GM18907 (cell line): ENCODE measurements around the gene ROCK2.
A peak's percentile ranks its signal among the peaks of the same experiment; 100 is the strongest.

Source experiments
- ATAC-seq: cut with Tn5 transposase; IDR thresholded peaks from one replicate; pipeline ENCODE4 v1.9.1; 2021; ENCODE audit warnings: mild to moderate bottlenecking, moderate library complexity; ENCODE audit not compliant: unreplicated experiment

The ROCK2 gene

DNA sequence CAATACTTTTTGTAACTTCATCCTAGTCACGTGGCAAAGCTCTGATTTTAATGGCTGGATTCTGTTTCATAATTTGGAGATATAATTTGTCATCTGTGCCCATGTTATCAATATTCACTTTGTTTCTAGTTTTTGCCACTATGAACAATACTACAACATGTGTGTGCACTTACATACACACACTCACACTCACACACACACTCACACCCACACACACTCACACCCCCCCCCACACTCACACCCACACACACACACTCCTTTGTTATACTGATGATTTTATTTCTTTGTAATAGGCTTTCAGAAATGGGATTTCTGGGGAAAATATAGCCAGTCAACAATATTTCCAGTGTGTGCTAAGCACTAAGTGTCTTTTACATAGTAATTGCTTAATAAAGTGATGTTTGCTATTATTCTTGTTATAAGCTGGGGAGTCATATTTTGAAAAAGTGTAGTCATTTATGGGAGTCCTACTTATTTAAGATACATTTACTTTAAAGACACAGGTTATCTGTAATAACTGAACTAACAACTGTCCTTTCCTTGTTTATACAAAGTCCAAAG is 22.8 kb upstream of the ROCK2 start:
- no peak for ATAC-seq

DNA sequence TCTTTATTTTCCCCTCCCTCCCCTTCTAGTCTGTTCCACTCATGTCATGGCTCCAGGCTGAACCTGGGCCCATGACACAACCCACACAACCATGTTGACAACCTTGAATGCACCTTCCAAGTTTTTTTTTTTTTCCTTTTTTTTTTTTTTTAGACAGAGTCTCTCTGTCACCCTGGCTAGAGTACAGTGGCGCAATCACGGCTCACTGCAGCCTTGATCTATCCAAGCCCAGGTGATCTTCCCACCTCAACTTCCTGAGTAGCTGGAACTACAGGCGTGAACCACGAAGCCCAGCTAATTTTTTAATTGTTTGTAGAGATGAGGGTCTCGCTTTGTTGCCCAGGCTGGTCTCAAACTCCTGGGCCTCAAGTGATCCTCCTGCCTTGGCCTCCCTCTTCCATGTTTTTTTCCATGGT is 21.9 kb upstream of the ROCK2 start:
- ATAC-seq, result no peak

DNA sequence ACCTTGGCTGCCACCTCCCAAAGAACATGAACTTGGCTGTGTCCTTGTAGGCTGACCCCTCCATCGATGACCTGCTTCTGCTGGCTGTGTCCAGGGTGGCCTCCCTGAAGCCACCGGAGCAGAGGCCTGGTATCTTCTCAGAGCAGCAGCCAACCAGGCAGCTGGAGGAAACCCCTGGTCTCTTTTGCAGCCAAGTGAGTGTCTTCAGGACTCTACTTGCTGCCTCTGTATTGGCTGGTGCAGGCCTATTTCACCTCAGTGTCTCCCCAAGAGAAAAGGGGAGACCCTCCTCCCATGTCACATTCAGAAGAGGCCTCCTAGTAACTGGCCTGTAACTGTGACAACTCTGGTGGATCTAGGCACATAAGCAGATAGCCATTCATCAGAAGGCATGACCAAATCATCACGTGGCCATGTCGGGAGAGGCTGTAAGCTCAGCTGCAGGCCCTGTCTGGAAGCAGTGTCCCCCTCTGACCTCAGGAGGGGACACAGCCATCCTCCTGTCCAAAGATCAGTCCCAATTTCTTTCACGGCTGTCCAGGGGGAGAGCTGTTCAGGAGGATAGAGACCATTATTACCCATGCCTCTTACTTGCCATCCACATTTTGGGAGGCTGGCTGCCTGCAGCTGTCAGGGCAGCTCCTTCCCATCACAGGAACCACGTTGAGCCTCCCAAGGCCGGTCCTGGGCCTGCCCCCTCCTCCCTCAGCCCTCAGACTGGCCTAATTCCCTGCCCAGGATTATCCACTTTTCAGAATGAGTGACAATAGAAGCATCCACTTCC is 20.9 kb upstream of the ROCK2 start:
- no peak for ATAC-seq

DNA sequence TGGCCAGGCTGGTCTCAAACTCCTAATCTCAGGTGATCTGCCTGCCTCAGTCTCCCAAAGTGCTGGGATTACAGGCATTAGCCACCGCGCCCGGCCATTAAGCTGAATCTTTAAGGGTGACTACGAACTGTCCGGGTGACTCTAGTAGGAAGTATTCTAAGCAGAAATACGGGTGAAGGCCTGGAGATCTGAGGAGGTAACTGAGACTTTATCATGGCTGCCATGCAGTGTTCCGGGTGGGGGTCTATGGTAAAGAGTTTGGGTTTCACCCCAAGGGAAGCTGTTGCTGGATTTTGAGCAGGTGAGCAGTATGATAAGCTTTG is 20.1 kb upstream of the ROCK2 start:
- ATAC-seq, result no peak

DNA sequence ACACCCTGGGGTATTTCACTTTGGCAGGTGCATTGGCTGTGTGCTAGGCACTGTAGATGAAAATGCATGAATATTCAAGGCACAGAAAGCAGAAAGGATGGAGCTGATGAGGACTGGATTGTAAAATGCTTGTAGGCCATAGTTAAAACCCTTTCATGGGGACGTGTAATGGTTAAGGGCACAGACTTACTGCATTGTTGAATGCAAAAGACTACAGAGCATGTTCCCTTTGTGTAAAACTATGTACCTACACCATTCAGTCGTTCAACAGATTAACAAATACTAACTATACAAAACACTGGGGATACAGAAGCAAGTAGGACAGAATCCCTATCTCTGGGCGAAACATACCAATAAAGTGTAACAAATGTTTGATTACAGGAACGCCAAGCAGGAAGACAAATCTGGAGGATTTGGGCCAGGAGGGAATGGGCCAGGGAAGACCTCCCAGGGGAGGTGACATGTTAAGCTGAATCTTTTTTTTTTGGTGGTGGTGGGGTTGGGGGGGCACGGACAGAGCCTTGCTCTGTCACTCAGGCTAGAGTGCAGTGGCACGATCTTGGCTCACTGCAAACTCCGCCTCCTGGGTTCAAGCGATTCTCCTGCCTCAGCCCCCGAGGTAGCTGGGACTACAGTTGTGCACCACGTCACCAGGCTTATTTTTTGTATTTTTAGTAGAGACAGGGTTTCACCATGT is 19.6 kb upstream of the ROCK2 start:
- no peak for ATAC-seq

DNA sequence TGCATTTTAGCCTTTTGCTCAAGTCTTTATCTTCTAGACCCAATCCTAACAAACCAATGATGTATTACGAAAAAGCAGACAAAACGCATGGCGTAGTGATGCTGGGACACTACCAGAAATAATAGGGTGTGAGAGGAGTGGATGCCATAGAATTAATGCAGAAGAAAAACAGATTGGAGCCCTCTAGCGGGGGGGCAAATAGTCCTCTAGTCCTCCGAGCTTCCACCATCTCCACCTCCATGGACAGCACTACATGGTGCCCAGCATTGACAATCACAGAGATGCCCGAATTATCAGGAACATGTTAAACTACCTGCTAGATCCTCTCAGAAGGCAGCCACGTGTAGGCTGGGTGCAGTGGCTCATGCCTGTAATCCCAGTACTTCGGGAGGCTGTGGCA is 15.4 kb upstream of the ROCK2 start:
- no peak for ATAC-seq

DNA sequence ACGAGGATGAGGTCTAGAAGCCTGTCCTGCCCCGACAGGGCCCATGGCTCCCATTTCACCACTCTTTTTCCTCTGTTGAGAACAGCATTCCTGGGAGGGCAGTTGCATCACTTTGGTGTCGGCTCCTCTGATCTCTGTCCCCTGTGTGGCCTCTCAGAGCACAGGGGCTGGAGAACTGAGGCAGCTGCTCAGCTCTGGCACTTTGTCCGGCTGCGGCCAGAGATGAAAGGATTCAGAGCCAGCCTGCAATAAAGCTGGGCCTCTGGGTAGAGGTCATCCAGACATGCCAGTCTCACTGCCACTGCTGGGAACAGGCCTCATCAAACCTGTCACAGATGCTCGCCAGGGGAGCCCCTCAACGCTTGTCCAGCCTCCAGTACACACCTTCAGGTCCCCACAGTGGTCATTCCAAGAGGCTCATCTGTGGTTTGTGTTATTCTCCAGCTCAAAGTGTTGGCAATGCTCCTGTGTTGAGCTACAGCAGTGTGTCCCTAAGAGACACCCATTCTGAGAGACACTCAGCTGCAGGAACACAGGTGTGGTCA is 13.1 kb upstream of the ROCK2 start:
- no peak for ATAC-seq

DNA sequence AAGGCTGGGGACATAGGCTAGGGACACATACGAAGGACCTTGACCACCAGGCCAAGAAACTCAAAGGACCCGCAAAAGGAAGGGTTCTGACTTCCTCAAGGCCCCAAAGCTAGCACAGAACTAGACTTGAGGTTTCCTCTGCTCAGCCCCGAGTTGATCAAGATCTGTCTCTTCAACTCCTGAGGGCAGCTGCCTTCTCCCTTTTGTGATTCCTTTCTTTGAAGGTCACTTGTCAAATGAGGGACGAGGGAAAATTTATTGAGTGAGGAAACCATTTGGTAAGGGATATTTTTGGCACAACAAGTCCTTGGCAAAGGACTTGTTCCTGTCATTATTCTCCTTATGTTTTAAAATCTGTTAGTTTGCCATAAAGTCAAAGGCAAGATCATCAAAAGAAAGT is 12.3 kb upstream of the ROCK2 start:
- ATAC-seq, result no peak

DNA sequence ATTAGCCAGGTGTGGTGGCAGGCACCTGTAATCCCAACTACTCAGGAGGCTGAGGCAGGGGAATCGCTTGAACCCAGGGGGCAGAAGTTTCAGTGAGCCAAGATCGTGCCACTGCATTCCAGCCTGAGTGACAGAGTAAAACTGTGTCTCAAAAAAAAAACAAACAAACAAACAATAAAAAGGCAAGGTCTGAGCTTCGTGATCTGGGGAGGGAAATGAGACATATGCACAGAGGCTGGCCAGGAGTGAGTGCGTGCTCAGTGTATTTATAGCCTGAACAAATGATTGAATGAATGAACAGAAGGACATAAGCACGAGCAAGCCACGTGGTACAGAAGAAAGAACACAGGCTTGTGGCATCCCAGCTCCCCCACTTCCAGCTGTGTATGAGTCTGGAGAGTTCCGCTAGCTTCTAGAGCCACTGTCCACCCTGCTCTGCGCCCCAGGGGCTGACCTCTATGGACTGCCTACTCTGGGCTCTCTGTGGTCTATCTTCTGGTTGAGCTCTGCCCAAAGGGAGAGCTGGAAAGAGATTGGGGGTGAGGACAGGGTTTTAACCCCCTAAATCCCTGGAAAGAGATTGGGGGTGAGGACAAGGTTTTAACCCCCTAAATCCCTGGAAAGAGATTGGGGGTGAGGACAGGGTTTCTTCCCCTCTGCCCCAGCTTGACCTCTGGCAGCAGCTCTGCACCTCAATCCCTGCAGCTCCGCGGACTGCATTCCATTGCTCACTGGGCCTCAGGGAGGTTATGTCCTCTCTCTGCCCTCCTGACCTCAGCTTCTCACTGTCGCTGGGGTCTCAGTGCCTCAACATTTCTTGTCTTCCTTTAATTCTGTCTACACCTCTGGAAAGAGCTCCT is 11.0 kb upstream of the ROCK2 start:
- ATAC-seq, result no peak

DNA sequence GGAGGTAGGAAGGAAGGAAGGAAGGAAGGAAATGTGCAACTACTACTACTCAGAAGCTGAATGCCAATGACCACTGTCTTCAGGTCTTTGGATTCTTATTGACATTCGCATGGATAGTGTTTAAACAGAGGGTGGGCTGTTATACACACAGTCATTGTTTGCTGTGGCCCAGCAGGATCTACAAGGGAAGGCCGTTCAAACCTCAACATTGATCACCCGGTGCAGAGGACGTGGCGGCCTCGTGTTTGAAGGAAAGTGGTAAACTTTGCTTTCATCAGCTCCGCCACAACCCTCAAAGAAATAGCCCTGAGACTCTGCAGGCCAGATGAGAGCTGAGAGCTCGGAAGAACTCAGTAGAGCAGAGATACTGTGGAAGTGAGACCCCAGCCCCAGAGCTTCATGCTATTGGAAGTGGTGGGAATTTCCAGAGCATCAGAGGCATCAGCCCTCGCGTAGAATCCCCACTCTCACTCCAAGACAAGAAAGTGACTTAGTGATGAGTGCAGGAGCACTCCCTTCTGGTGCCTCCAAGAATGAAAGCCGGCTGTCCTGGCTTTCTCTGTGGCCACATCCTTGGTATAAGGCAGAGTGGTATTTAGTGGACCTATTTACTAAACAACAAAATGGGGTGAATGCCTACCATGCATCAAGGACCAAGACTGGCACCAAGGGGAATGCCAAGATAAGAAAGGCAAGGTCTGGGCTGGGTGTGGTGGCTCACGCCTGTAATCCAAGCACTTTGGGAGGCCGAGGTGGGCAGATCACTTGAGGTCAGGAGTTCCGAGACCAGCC is 10.1 kb upstream of the ROCK2 start:
- no peak for ATAC-seq

DNA sequence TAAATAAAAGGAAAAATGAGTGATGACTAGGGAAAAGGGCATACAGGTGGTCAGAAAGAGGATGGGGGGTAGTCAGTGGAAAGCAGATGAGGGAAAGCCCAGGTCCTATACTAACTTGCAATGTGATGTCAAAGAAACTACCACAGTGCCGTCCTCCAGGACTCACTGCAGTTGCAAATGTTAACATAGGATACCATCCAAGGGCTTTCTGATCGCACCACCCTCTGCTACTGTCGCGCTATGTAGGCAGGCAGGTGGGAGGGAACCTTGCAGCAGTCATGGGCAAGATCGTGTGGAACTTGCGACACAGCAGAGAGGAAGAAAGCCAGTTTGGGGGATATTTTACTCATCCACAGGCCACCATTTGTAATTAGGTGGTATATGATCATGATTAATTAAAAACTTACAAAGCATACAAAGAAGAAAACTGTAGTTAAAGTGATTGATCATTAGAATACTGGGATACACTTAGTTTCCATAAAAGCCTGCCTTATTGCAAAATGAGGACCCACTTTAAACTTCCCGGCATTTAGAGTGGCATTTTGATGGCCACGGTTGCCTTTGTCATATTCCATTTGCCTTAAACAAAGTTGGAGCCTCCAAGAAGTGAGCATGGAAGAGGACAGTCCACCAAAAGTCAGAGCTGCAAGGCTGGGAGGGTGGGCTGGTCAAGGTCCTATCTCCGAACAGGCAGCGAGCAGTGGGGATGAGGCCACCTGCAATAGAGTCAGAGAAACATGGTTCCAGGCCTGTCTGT is 8.5 kb upstream of the ROCK2 start:
- ATAC-seq, result no peak

DNA sequence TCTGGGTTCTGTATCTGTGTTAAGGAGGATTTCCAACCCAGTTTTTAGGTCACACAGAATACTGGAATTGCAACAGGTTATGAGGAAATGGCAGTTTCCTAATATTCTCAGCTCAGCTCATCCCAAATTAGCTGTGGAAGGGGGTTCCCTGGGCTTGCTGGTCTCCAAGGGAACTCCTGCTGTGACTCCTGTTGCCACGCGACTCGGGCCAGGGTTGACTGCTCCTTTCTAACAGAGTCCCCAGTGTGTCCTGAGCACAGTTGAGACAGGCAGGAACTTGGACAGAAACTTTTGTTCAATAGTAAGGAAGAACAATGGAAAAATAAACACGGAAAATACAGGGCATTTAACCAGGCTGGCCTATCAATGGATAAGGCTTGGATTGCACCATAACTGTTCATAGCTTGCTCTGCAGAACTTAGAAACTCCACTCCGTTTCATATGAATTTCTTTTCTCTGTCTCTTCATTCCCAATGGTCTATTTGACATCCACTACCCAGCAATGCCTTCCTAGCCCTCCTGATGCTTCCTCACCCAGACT is 3.8 kb upstream of the ROCK2 start:
- ATAC-seq, result no peak

DNA sequence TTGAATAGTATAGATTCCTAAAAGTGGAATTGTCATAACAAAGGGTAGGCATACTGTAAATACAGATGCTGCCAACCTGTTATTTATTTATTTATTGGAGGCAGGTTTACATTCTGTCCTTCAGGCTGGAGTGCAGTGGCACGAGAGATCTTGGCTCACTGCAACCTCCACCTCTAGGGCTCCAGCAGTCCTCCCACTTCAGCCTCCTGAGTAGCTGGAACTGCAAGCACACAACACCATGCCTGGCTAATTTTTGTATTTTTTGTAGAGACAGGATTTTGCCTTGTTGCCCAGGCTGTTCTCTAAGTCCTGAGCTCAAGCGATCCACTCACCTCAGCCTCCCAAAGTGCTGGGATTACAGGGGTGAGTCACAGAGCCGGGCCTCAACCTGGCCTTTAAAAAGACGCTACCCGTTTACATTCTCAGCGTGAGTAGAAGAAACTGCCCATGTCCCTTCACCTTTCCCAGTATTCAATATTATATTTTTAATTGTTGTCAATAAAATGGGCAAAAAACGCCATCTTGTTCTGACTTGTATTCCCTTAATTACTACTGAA is 3.0 kb upstream of the ROCK2 start:
- no peak for ATAC-seq

DNA sequence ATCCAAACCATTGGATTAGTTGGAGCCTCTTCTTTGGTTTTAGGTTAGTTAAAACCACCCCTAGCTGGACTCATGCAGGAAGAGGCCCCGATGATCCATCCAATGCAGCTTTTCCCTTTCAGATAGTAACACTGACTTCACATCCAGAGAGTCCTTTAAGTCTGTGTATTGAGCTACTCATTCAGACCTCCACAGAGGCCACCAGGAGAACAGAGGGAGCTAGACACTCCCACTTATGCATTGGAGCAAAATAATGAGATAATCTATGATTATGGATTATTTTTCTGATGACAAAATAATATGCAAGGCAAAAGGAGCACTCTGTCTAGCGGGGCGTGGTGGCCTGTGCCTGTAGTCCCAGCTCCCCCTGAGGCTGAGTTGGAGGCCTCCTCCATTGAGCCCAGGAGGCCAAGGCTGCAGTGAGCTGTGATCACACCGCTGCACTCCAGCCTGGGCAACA is 1.6 kb upstream of the ROCK2 start:
- ATAC-seq, result no peak

DNA sequence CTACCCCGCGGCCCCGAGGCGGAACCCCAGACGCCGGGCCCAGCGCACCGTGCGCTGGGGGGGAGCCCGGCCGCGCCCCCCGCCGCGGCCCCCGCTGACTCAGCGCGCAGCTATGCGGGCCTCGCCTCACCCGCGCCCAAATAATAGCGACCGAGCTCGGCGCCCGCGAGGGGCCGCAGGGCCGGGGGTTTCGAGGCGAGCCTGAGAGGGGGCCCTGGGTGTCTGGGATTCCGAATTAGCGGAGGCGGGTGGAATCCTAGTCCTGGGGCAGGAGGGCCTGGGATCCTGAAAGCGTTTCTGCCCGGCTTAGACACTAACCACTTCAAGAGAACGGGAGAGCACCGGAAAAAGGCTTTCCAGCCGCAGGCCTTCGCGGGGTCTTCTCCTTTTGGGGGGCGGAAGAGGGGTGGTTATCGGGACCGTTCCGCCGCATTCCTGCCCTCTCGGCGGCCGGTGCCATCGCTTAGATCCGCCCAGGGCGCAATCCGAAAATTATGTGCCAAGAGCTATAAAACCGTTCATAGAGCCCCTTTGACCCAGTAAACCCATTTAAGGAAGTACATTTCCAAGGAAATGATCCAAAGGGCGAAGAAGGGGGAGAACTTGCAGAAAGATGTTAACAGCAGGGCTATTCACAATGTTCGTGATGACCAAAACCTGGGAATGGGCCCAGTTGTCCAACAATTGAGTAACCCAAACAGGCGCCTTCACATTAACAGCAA is 681 bp upstream of the ROCK2 start:
- peak; percentile 1 for ATAC-seq

DNA sequence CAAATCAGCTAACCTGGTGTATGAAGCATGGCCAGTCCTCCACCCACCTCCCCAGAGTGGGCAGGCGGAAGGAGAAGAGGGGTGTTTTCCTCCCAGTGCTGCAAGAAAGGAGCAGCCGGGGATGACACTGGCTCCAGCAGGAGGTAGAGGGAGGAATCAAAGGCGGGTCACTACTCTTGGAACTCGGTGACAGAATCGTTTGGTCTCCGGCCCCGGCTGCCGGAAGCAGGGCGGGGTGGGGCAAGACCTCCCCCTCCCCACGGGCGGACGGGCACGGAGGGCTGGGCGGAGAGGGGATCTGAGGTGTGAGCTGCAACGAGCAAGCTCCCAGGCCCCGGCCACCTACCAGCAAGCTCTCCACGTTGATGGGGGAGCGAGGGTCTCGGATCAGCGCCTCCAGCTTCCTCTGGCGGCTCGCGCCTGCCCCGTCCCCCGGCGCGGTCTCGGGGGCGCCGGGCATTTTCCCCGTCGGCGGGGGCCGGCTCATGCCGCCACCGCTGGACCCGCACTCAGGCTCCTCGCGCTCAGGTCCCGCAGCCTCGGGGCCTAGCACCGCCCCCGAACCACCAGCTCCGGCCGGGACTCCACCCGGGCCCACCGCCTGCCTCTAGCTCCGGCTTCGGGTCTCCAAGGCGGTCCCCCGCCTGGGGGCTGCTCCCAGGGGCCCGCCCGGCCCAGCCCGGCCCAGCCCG is 640 bp downstream of the ROCK2 start:
- ATAC-seq, result peak; percentile 52

DNA sequence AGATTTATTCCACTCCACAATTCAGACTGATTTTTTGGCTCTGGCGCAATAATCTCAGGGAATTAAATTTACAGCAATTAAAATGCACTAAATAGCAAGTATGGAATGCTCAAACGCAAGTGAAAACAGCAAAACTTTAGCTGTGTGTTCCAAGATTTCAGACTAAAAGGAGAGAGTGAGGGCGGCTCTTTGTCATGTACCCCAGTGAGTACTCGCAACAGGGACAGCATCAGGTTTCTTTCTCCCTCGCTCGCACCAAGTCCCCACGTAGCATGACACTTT is 1.1 kb downstream of the ROCK2 start:
- peak; percentile 32 for ATAC-seq
